ENCODE data around the gene UGCG. TPM values are rescaled to one million over a fixed set of nuclear protein-coding genes. Genes with fewer than 3 reads are reported as not detected.

UGCG gene
- 10 to 100 TPM; 17.1 to 26.2 TPM for total RNA-seq

DNA sequence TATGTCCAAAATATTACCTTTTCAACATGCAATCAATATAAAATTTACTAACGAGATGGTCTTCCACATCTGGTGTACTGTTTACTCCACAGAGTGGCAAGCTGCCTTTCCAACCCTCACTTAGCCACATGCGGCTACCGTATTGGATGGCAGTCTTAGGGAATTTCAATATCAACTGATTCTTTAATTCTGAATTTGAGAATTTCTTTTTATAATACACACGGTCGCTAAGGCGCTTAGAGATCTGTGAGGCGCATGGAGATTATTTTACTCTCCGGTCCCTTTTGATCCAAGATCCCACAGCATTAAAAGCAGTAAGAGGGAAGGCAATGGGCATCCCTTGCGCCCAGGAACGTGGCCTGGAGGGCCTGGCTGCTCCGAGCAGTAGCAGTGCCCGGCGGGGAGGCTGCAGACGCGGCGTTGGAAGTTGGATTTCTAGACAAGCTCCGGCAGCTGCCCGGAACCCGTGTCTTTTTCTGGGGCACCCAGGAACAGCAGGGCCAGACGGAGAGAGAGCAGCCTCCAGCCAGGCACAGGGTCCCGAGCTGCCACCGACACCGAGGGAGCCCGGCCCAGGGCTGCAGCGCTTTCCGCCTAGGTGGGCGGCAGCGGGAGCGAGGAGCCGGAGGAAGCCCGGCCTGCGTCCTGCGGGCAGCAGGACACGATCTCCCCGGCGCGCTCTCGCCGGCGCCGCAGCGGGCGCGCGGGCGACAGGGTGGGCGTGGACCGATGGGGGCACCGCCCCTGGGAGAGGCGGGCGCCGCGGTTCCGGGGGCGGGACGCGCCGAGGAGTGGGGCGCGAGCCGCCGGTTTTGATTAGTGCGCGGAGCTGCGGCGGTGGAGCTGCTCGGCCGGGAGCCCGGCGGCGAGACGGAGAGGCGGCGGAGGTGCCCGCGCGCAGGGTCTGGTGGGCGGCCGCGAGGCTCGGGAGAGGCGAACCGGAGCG lies at the start of gene UGCG:
UGCG (plus strand) TSS at position 819 of the 946 bp plus-strand sequence. CDS start 402 bp downstream, outside the sequence.
- H3K27ac ChIP-seq = peak within 1 kb of the TSS; percentile 85 to 99 (median 96)
- ATAC-seq (peak; percentile 94), DNase-seq (peak; percentile 89 to 91 (median 90))
- 0 to 1% methylated on average over 20 to 84 of the region's 84 CpGs for WGBS, 2 donors
- peaks cover 39% of the 10 kb centered on the region for H3K4me1 ChIP-seq
- intact Hi-C loops (cut with DNase I) = no loop called here
- no peaks in the 10 kb centered on the region for H3K27me3 ChIP-seq
- no peaks in the 10 kb centered on the region for H3K36me3 ChIP-seq (replicated peaks in 1 of 2; ENCODE audit: insufficient read depth in 1 of 2, low read depth in 2 of 2)
- TF ChIP-seq POLR2A (IDR thresholded peaks at IDR 0.05) = peak; percentile 98 to 99 (median 98)
- TF ChIP-seq, protein P1, sequence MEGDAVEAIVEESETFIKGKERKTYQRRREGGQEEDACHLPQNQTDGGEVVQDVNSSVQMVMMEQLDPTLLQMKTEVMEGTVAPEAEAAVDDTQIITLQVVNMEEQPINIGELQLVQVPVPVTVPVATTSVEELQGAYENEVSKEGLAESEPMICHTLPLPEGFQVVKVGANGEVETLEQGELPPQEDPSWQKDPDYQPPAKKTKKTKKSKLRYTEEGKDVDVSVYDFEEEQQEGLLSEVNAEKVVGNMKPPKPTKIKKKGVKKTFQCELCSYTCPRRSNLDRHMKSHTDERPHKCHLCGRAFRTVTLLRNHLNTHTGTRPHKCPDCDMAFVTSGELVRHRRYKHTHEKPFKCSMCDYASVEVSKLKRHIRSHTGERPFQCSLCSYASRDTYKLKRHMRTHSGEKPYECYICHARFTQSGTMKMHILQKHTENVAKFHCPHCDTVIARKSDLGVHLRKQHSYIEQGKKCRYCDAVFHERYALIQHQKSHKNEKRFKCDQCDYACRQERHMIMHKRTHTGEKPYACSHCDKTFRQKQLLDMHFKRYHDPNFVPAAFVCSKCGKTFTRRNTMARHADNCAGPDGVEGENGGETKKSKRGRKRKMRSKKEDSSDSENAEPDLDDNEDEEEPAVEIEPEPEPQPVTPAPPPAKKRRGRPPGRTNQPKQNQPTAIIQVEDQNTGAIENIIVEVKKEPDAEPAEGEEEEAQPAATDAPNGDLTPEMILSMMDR (IDR thresholded peaks at IDR 0.05) = no peak
- no peaks in the 10 kb centered on the region for H3K9me3 ChIP-seq
- H3K4me3 ChIP-seq = peak within 1 kb of the TSS; percentile 85 to 96

DNA sequence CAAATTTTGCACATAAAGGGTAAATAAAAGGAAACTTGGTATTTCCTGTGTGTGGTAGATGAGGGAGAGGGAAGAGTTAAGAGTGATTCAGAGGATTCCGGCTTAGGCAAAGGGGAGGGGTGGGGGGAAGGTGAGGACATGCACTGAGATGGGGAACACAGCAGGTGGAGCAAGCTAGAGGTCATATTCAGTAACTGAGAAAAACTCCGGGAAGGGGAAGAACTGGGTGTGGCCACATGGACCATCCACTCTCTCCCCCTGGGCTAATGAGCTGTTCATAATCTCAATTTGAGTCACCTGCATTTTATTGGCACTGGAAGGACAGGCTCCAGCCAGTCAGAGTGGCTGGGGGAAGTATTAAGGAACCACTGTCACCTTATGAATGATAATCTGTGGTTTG lies 45.1 kb upstream of the UGCG start:
- Histone ChIP-seq H3K4me1 (no peaks in the 10 kb centered on the region), H3K9me3 (no peaks in the 10 kb centered on the region), H3K27me3 (no peaks in the 10 kb centered on the region), H3K36me3 (replicated peaks in 1 of 2; ENCODE audit: insufficient read depth in 1 of 2, low read depth in 2 of 2) (no peaks in the 10 kb centered on the region), H3K27ac (no peak overlapping the region), H3K4me3 (no peak overlapping the region)
- WGBS, 2 donors = 15 to 18% methylated on average over 2 of the region's 2 CpGs
- no peak for TF ChIP-seq POLR2A (IDR thresholded peaks at IDR 0.05)
- TF ChIP-seq, protein P1 (IDR thresholded peaks at IDR 0.05) = peak in 1 of 7 experiments; percentile 19
- DNase-seq (peak in 2 of 4 donors; percentile 17 to 51), ATAC-seq (peak; percentile 30)
- intact Hi-C loops (cut with DNase I) = no loop called here

DNA sequence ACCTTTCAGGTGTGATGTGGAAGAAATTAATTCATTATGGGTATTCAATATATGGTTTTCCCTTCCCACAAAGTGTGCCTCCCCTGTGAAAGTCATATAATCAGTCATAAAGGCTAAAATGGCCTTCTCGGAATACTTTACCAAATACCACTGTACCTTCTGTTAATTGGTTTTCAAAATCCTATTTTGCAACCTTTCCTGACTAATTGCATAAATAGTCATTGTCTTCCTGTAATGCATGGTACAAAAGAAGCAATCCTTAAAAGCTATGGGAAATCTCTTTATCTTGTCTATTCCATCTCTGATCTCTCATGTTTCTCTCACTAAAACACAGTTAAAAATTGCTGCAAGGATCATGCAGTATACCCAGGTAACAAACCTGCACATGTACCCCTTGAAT lies 44.3 kb upstream of the UGCG start:
- Histone ChIP-seq H3K4me3 (no peak overlapping the region), H3K36me3 (replicated peaks in 1 of 2; ENCODE audit: insufficient read depth in 1 of 2, low read depth in 2 of 2) (no peaks in the 10 kb centered on the region), H3K27me3 (no peaks in the 10 kb centered on the region), H3K4me1 (no peaks in the 10 kb centered on the region), H3K9me3 (no peaks in the 10 kb centered on the region), H3K27ac (no peak overlapping the region)
- ATAC-seq (no peak), DNase-seq (no peak)
- 88 to 95% methylated on average over 1 of the region's 1 CpG for WGBS, 2 donors
- intact Hi-C loops (cut with DNase I) = no loop called here
- TF ChIP-seq, protein P1 (IDR thresholded peaks at IDR 0.05) = no peak
- TF ChIP-seq POLR2A (IDR thresholded peaks at IDR 0.05) = no peak

DNA sequence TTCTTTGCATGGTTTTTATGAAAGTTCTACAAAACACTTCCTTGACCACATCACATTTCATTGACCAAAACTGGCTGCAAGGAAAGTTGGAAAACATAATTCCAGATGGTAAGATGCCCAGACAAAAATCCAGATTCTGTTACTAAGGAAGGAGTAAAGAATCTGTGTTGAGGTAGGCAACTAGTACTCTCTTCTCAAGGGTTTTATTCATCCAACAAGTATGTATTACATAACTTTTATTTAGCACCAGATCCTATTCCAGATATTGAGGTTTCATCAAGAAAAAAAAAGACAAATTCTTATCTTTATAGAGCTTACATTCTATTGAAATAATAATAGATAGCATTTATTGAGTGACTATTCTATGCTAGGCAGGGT lies 43.2 kb upstream of the UGCG start:
- intact Hi-C loops (cut with DNase I) = no loop called here
- Histone ChIP-seq H3K27ac (no peak overlapping the region), H3K36me3 (replicated peaks in 1 of 2; ENCODE audit: insufficient read depth in 1 of 2, low read depth in 2 of 2) (no peaks in the 10 kb centered on the region), H3K4me3 (no peak overlapping the region), H3K27me3 (no peaks in the 10 kb centered on the region), H3K4me1 (no peaks in the 10 kb centered on the region), H3K9me3 (no peaks in the 10 kb centered on the region)
- TF ChIP-seq POLR2A (IDR thresholded peaks at IDR 0.05) = no peak
- TF ChIP-seq, protein P1 (IDR thresholded peaks at IDR 0.05) = no peak
- DNase-seq = no peak
- no peak for ATAC-seq
